Adrenal gland (tissue), 12 donors: ENCODE data around the gene FAM241A. TPM values are rescaled to one million over a fixed set of nuclear protein-coding genes. Genes with fewer than 3 reads are reported as not detected.

ENCODE experiments used
- DNase-seq, 7 donors: peaks; one replicate each; pipeline ENCODE4 v3.0.0-alpha.2; 2019 to 2020
- H3K27ac ChIP-seq, 5 donors: fragments of 200-600 bp; sonication (generic) in 4 of 5; 1 replicate in 3 of 5; 2 replicates in 2 of 5; pipeline versions ENCODE4 v1.5.1 to v1.8.0; 2016 to 2020; ENCODE audit warnings: mild to moderate bottlenecking in 1 of 5
- H3K27me3 ChIP-seq: fragments of 200-600 bp; 2 replicates; pipeline ENCODE4 v1.8.0; 2021
- H3K36me3 ChIP-seq, 2 donors: fragments of 200-600 bp; replicated peaks in 1 of 2; 1 replicate in 1 of 2; 2 replicates in 1 of 2; pipeline versions ENCODE4 v1.5.1 to v1.8.0; 2018 to 2022
- H3K4me1 ChIP-seq, 2 donors: fragments of 200-600 bp; replicated peaks in 1 of 2; 1 replicate in 1 of 2; 2 replicates in 1 of 2; pipeline versions ENCODE4 v1.5.1 to v1.8.0; 2018 to 2021
- H3K4me3 ChIP-seq, 4 donors: fragments of 200-600 bp; sonication (generic) in 3 of 4; one replicate each; pipeline ENCODE4 v1.5.1; 2016 to 2018
- H3K9me3 ChIP-seq, 3 donors: fragments of 200-600 bp; sonication (generic) in 1 of 3; replicated peaks in 1 of 3; 1 replicate in 2 of 3; 2 replicates in 1 of 3; pipeline versions ENCODE4 v1.5.1 to v1.8.0; 2016 to 2021
- POLR2A ChIP-seq, 2 donors: fragments of 450-650 bp; IDR thresholded peaks; one replicate each; pipeline ENCODE4 v1.6.1; 2017; ENCODE audit warnings: antibody characterized with exemption in 2 of 2, mild to moderate bottlenecking in 2 of 2, moderate library complexity in 1 of 2
- WGBS, 4 donors: extraction: QIAGEN DNeasy Blood & Tissue Kit in 2 of 4; methylation state at CpG; one replicate each; pipeline versions ENCODE4 v1.1.5 to v1.1.7; 2013 to 2017; 5-methylcytosine and 5-hydroxymethylcytosine counted together
- intact Hi-C, 2 donors: fragments of 100-400 bp; cut with DNase I; formaldehyde crosslinking; loops; one replicate each; pipeline versions ENCODE4 v1.14.1 to v1.15.0; 2022 to 2023
- polyA plus RNA-seq, 3 donors: library from polyadenylated mRNA; stranded (reverse); fragments of 200-250 nt in 2 of 3; fragments of 350-450 nt in 1 of 3; fragmentation: Illumina TruSeq in 1 of 3; extraction: RNeasy Lipid Tissue Mini Kit (QIAGEN cat#74804) in 1 of 3; gene quantifications; one replicate each; pipeline ENCODE4 v1.2.3, GENCODE V29; 2013 to 2014
- total RNA-seq, 9 donors: library from RNA; depleted of rRNA in 4 of 9; stranded (reverse); fragments of >200 nt in 4 of 9; fragments of 120-200 nt in 1 of 9; fragmentation: NEBNext Ultra II Directional in 1 of 9; extraction: Animal tissue kit (Norgen Biotek cat#: 25700) in 1 of 9; gene quantifications; one replicate each; pipeline versions ENCODE4 v1.1.0 to v1.2.4, GENCODE V29; 2013 to 2023
- TF ChIP-seq, protein P1 (sequence below), 6 experiments: fragments of 450-650 bp in 4 of 6; fragments of 200-600 bp in 2 of 6; sonication (generic) in 1 of 6; IDR thresholded peaks; 1 replicate in 5 of 6; 2 replicates in 1 of 6; pipeline versions ENCODE4 v1.5.1 to v1.8.0; 2016 to 2021; ENCODE audit warnings: antibody characterized with exemption in 6 of 6, mild to moderate bottlenecking in 2 of 6, moderate library complexity in 1 of 6
- donor health status: healthy with polysubstance abuse.
- donor health status: Bipolar disorder and iron deficiency.
- donor health status: DM: yes; HTN: yes; CAD: no.
- donor health status: DM: no; HTN: no; CAD: no.
- donor health status: DM: no; HTN: no; CAD: no.
- donor health status: DM: yes; HTN: yes; CAD: no.

Gene FAM241A
- total and polyA plus RNA-seq, 12 donors, result 0.55 to 4.6 (median 2.8) TPM

DNA sequence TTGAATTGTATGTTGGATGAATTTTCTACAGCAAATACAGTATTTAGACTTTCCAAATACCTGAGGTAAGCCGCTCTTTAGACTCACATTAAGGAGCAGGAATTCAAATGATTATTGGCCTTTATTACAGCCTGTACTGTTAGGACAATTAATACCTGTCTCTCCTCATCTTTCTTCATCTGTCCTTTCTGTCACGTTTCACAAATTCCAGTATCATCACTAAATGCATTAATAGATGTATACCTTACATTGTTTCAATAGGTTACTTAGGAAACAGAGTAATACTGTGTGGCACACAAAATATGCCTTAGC, 1.2 kb downstream of the FAM241A start:
- Histone ChIP-seq H3K36me3 (no peaks in the 10 kb centered on the region), H3K27me3 (no peaks in the 10 kb centered on the region), H3K4me1 (peaks cover 0 to 26% of the 10 kb centered on the region in 2 donors), H3K9me3 (no peaks in the 10 kb centered on the region), H3K4me3 (peak overlapping the region in 2 of 4 donors; percentile 76 to 92), H3K27ac (peak overlapping the region in 3 of 5 donors; percentile 85 to 87 (median 85))
- no peak for DNase-seq
- no peak for TF ChIP-seq POLR2A (IDR thresholded peaks at IDR 0.05)
- TF ChIP-seq, protein P1, sequence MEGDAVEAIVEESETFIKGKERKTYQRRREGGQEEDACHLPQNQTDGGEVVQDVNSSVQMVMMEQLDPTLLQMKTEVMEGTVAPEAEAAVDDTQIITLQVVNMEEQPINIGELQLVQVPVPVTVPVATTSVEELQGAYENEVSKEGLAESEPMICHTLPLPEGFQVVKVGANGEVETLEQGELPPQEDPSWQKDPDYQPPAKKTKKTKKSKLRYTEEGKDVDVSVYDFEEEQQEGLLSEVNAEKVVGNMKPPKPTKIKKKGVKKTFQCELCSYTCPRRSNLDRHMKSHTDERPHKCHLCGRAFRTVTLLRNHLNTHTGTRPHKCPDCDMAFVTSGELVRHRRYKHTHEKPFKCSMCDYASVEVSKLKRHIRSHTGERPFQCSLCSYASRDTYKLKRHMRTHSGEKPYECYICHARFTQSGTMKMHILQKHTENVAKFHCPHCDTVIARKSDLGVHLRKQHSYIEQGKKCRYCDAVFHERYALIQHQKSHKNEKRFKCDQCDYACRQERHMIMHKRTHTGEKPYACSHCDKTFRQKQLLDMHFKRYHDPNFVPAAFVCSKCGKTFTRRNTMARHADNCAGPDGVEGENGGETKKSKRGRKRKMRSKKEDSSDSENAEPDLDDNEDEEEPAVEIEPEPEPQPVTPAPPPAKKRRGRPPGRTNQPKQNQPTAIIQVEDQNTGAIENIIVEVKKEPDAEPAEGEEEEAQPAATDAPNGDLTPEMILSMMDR (IDR thresholded peaks at IDR 0.05), result no peak
- intact Hi-C loops, result loop anchor here in 1 of 2 donors (10.0 kb wide), 1 partner anchor 88 kb away; the partner anchor contains the start of gene AP1AR
- WGBS, 4 donors, result 34 to 44% (median 35%) methylated on average over 2 of the region's 2 CpGs

DNA sequence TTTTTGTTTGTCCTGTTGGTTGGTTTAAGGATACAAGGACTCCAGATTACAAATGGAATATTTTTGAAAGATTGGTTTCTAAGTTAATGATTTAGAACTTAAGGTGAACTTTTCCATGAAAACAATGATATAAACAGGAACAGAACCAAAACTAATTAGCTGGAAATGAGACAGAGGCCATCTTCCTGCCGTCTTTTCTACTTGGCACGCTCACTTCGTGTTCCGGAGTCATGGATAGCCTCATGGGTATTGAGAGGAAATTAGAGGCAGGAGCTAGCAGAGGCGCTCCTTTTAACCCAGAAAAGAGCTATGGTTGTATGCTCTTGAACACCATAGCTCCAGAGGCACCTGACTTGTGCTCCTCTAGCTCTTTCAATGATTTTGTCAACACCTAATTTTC, 2.4 kb downstream of the FAM241A start:
- Histone ChIP-seq H3K4me1 (peaks cover 0 to 26% of the 10 kb centered on the region in 2 donors), H3K27ac (no peak overlapping the region), H3K9me3 (no peaks in the 10 kb centered on the region), H3K36me3 (no peaks in the 10 kb centered on the region), H3K4me3 (peak overlapping the region in 1 of 4 donors; percentile 92), H3K27me3 (no peaks in the 10 kb centered on the region)
- TF ChIP-seq, protein P1 (IDR thresholded peaks at IDR 0.05), result no peak
- TF ChIP-seq POLR2A (IDR thresholded peaks at IDR 0.05), result no peak
- intact Hi-C loops, result loop anchor here in 1 of 2 donors (10.0 kb wide), 1 partner anchor 87 kb away; the partner anchor contains the start of gene AP1AR
- WGBS, 4 donors, result 53 to 67% (median 59%) methylated on average over 5 of the region's 5 CpGs
- DNase-seq, result peak in 2 of 7 donors; percentile 4 to 62

DNA sequence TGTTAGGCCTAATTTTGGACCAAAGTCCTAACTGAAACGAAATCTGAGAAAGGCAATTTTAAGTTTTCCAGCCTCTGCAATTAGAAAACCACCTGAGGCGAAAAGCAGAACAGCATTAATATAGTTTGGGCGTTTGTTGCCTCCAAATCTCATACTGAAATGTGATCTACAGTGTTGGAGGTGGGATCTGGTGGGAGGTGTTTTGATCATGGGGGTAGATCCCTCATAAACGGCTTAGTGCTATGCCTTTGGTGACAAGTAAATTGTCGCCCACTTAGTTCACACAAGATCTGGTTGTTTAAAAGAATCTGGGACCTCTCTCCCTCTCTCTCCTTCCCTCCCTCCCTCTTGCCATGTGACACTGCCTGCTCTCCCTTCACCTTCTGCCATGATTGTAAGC, 5.7 kb downstream of the FAM241A start:
- intact Hi-C loops, result no loop called here
- Histone ChIP-seq H3K27me3 (no peaks in the 10 kb centered on the region), H3K36me3 (no peaks in the 10 kb centered on the region), H3K9me3 (no peaks in the 10 kb centered on the region), H3K27ac (no peak overlapping the region), H3K4me3 (no peak overlapping the region), H3K4me1 (peaks cover 0 to 37% of the 10 kb centered on the region in 2 donors)
- no peak for TF ChIP-seq POLR2A (IDR thresholded peaks at IDR 0.05)
- TF ChIP-seq, protein P1 (IDR thresholded peaks at IDR 0.05), result no peak
- DNase-seq, result no peak
- WGBS, 4 donors, result 79 to 87% (median 83%) methylated on average over 5 of the region's 5 CpGs

DNA sequence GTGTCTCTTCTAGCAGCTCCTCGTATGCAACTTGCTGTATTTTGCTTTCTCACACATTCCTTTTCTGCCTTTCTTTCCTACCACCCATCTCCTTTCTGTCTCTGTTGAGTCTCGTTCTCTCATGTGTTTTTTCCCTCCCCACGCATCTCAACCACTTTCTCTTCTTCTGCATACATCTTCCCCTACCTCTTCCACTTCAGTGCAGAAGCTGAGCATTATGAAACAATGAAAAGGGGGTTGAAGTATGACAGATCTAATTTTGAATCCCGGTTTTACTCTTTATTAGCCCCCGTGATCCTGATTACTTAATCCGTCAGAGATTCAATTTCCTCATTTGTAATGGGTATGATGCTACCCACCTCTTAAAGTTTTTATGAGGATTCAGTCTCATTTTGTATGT, 7.3 kb downstream of the FAM241A start:
- Histone ChIP-seq H3K9me3 (no peaks in the 10 kb centered on the region), H3K27ac (no peak overlapping the region), H3K36me3 (no peaks in the 10 kb centered on the region), H3K4me1 (peaks cover 0 to 37% of the 10 kb centered on the region in 2 donors), H3K27me3 (no peaks in the 10 kb centered on the region), H3K4me3 (no peak overlapping the region)
- intact Hi-C loops, result no loop called here
- TF ChIP-seq, protein P1 (IDR thresholded peaks at IDR 0.05), result no peak
- no peak for TF ChIP-seq POLR2A (IDR thresholded peaks at IDR 0.05)
- 78 to 88% (median 80%) methylated on average over 6 of the region's 6 CpGs for WGBS, 4 donors
- DNase-seq, result no peak
